Measurements from ENCODE around the gene SCYGR8.

DNA sequence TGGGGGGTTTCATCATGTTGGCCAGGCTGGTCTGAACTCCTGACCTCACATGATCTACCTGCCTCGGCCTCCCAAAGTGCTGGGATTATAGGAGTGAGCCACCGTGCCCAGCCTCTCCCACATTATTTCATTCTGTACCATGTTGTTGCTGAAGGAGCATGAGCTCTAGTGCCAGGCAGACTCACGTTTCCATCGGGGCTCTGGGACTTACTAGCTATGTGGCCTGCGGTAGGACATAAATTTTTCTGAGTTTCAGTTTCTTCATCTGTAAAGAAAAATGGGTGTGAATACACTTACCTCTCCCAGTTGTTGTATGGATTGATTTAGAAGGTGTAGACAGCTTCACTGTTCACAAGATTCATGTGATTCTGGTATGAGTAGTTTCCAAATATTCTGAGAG, 37.1 kb downstream of the SCYGR8 start:
- TF ChIP-seq POLR2A (IDR thresholded peaks at IDR 0.05), result no peak
- TF ChIP-seq, protein P1, sequence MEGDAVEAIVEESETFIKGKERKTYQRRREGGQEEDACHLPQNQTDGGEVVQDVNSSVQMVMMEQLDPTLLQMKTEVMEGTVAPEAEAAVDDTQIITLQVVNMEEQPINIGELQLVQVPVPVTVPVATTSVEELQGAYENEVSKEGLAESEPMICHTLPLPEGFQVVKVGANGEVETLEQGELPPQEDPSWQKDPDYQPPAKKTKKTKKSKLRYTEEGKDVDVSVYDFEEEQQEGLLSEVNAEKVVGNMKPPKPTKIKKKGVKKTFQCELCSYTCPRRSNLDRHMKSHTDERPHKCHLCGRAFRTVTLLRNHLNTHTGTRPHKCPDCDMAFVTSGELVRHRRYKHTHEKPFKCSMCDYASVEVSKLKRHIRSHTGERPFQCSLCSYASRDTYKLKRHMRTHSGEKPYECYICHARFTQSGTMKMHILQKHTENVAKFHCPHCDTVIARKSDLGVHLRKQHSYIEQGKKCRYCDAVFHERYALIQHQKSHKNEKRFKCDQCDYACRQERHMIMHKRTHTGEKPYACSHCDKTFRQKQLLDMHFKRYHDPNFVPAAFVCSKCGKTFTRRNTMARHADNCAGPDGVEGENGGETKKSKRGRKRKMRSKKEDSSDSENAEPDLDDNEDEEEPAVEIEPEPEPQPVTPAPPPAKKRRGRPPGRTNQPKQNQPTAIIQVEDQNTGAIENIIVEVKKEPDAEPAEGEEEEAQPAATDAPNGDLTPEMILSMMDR (IDR thresholded peaks at IDR 0.05), result no peak

Measured in Peyer's patch (tissue), 4 donors.